OCI-LY7 (cell line): ENCODE results near the gene MRGPRX3. TPM values are rescaled to one million over a fixed set of nuclear protein-coding genes. Genes with fewer than 3 reads are reported as not detected.

Experiments used
- BruUV-seq: library from RNA; stranded (reverse); fragments of 400-500 nt; replicated peaks from 2 replicates; lab custom pipeline; 2021; lab: Mats Ljungman, UMichigan
- CTCF ChIA-PET: fragments of 300-600 bp; sonication (Branson Sonifier 250); formaldehyde crosslinking; loops from one replicate; lab custom pipeline; 2022; ENCODE audit warnings: antibody characterized with exemption; ENCODE audit not compliant: unreplicated experiment; lab: Charles Lee
- POLR2A ChIA-PET: fragments of 300-600 bp; sonication (Branson Sonifier 250); formaldehyde crosslinking; loops from one replicate; lab custom pipeline; 2022; ENCODE audit warnings: antibody characterized with exemption; lab: Charles Lee
- DNase-seq: peaks from one replicate; pipeline ENCODE4 v3.0.0-alpha.2; 2015; ENCODE audit warnings: low spot score
- H2AFZ ChIP-seq: fragments of 200-600 bp; sonication (generic), shearing (Covaris generic); 2 replicates; pipeline ENCODE4 v1.6.1; 2014; ENCODE audit warnings: mild to moderate bottlenecking, antibody characterized with exemption, low read length, moderate library complexity
- H3K27ac ChIP-seq: fragments of 200-600 bp; sonication (generic); 2 replicates; pipeline ENCODE4 v1.5.1; 2014; ENCODE audit warnings: mixed run types, low read depth, mild to moderate bottlenecking, moderate library complexity, low read length, inconsistent platforms; ENCODE audit not compliant: poor library complexity, severe bottlenecking
- H3K36me3 ChIP-seq: fragments of 200-600 bp; sonication (generic); 2 replicates; pipeline ENCODE4 v1.6.1; 2014; ENCODE audit warnings: mild to moderate bottlenecking, antibody characterized with exemption, low read length, moderate library complexity, mixed read lengths; ENCODE audit not compliant: insufficient read depth
- H3K4me1 ChIP-seq: fragments of 200-600 bp; sonication (generic); 2 replicates; pipeline ENCODE4 v1.5.1; 2014; ENCODE audit warnings: mild to moderate bottlenecking, low read length; ENCODE audit not compliant: insufficient read depth, poor library complexity, severe bottlenecking
- H3K4me2 ChIP-seq: fragments of 200-600 bp; sonication (generic); 2 replicates; pipeline ENCODE4 v1.6.1; 2014; ENCODE audit warnings: mild to moderate bottlenecking, low read length
- H3K4me3 ChIP-seq: fragments of 200-600 bp; sonication (generic); 2 replicates; pipeline ENCODE4 v1.5.1; 2014; ENCODE audit warnings: mild to moderate bottlenecking, low read depth, low read length; ENCODE audit not compliant: poor library complexity, severe bottlenecking
- H3K79me2 ChIP-seq: fragments of 200-600 bp; sonication (generic); 2 replicates; pipeline ENCODE4 v1.6.1; 2016; ENCODE audit warnings: low read depth, mild to moderate bottlenecking, low read length, moderate library complexity, mixed read lengths; ENCODE audit not compliant: insufficient read depth
- H3K9me2 ChIP-seq: fragments of 200-600 bp; sonication (generic); 2 replicates; pipeline ENCODE4 v1.6.1; 2016; ENCODE audit warnings: mild to moderate bottlenecking, low read length, mixed read lengths; ENCODE audit not compliant: insufficient read depth
- H3K9me3 ChIP-seq: fragments of 200-600 bp; sonication (generic); 2 replicates; pipeline ENCODE4 v1.6.1; 2014; ENCODE audit warnings: mild to moderate bottlenecking, mixed run types, low read length, mixed read lengths
- H4K20me1 ChIP-seq: fragments of 200-600 bp; sonication (generic); 2 replicates; pipeline ENCODE4 v1.6.1; 2014; ENCODE audit warnings: mild to moderate bottlenecking, antibody characterized with exemption, low read length, moderate library complexity, mixed read lengths; ENCODE audit not compliant: insufficient read depth
- CTCF ChIP-seq: fragments of 200-600 bp; sonication (generic); conservative IDR thresholded peaks from 2 replicates; pipeline ENCODE4 v1.5.1; 2014; ENCODE audit warnings: mild to moderate bottlenecking, antibody characterized with exemption, low read length, moderate library complexity, mixed read lengths
- EZH2phosphoT487 ChIP-seq: fragments of 200-600 bp; sonication (generic); IDR thresholded peaks from 2 replicates; pipeline ENCODE4 v1.6.1; 2018; ENCODE audit warnings: low read depth, borderline replicate concordance, mild to moderate bottlenecking, mixed run types, antibody characterized with exemption, low read length, moderate library complexity, mixed read lengths
- intact Hi-C: fragments of 100-400 bp; cut with micrococcal nuclease; formaldehyde crosslinking; loops from one replicate; pipeline ENCODE4 v1.10.0; 2022; ENCODE audit not compliant: unreplicated experiment
- total RNA-seq, 2 experiments: library from RNA; depleted of rRNA in 1 of 2; stranded (reverse); fragments of >200 nt in 1 of 2; shearing (Covaris generic) in 1 of 2; gene quantifications; 2 replicates each; pipeline ENCODE4 v1.2.3, GENCODE V29; 2014 to 2022

Gene MRGPRX3
- total RNA-seq, 2 experiments from 2014 or later, result not detected

GRCh38 chr11:18135308-18135707, 2.9 kb downstream of the MRGPRX3 start:
- CTCF ChIA-PET, result no interaction called here
- POLR2A ChIA-PET, result no interaction called here

GRCh38 chr11:18137186-18137800, 4.9 kb downstream of the MRGPRX3 start:
- no peak for DNase-seq
- no peaks in the 10 kb centered on the region for H3K36me3 ChIP-seq
- H3K4me3 ChIP-seq, result no peak overlapping the region
- TF ChIP-seq CTCF (no peak), EZH2phosphoT487 (no peak)
- no peaks in the 10 kb centered on the region for H3K9me3 ChIP-seq
- no peaks in the 10 kb centered on the region for H3K4me1 ChIP-seq
- intact Hi-C loops, result no loop called here
- no peak overlapping the region for H3K4me2 ChIP-seq
- no peaks in the 10 kb centered on the region for H4K20me1 ChIP-seq
- H3K27ac ChIP-seq, result no peak overlapping the region
- CTCF ChIA-PET, result no interaction called here
- H3K79me2 ChIP-seq, result no peaks in the 10 kb centered on the region
- H2AFZ ChIP-seq, result no peak overlapping the region
- BruUV-seq, result no TSS peak
- POLR2A ChIA-PET, result no interaction called here
- H3K9me2 ChIP-seq, result no peaks in the 10 kb centered on the region

More at GRCh38 chr11:18135308-18135707, 2.9 kb downstream of the MRGPRX3 start:
- Histone ChIP-seq H3K27ac (no peak overlapping the region), H3K9me3 (no peaks in the 10 kb centered on the region), H3K9me2 (no peaks in the 10 kb centered on the region), H2AFZ (no peak overlapping the region), H4K20me1 (no peaks in the 10 kb centered on the region), H3K4me3 (no peak overlapping the region), H3K79me2 (no peaks in the 10 kb centered on the region), H3K4me2 (no peak overlapping the region), H3K4me1 (no peaks in the 10 kb centered on the region), H3K36me3 (no peaks in the 10 kb centered on the region)
- BruUV-seq, result no TSS peak
- DNase-seq, result no peak
- no peak for TF ChIP-seq CTCF
- no peak for TF ChIP-seq EZH2phosphoT487
- intact Hi-C loops, result no loop called here

- Histone ChIP-seq H3K4me1 (no peaks in the 10 kb centered on the region), H3K9me2 (no peaks in the 10 kb centered on the region), H3K36me3 (no peaks in the 10 kb centered on the region), H3K27ac (no peak overlapping the region), H3K9me3 (no peaks in the 10 kb centered on the region), H3K4me2 (no peak overlapping the region), H2AFZ (no peak overlapping the region), H3K79me2 (no peaks in the 10 kb centered on the region), H4K20me1 (no peaks in the 10 kb centered on the region), H3K4me3 (no peak overlapping the region)
- BruUV-seq, result no TSS peak
- CTCF ChIA-PET, result no interaction called here
- POLR2A ChIA-PET, result no interaction called here
- intact Hi-C loops, result no loop called here
- TF ChIP-seq EZH2phosphoT487, result no peak
- TF ChIP-seq CTCF, result no peak
- DNase-seq, result no peak
Measured at GRCh38 chr11:18140145-18140544, 7.8 kb downstream of the MRGPRX3 start.
